ENCODE data around the gene AFF3.
"Not testable (repeated sequence)": the region's sequence is repeated elsewhere in the genome, so short reads cannot be mapped to it uniquely, and the experiment has no call there.

GRCh38 chr2:99773642-99774041, 368.7 kb downstream of the AFF3 start:
- TF ChIP-seq CTCF (IDR thresholded peaks at IDR 0.05 in 8 of 11, conservative IDR thresholded peaks at IDR 0.05 in 3 of 11); POLR2A (IDR thresholded peaks at IDR 0.05): not testable (repeated sequence)

Data from spleen (tissue), 7 donors.